GM12878 (cell line): Measurements from ENCODE around the gene CASP4. TPM values are rescaled to one million over a fixed set of nuclear protein-coding genes. Genes with fewer than 3 reads are reported as not detected.

Experiments
- BMI1 ChIP-seq: fragments of 450-650 bp; IDR thresholded peaks from 2 replicates; pipeline ENCODE4 v1.6.1; 2016; ENCODE audit warnings: mild to moderate bottlenecking, moderate library complexity, borderline replicate concordance
- CBX5 ChIP-seq: sonication (generic); IDR thresholded peaks from 2 replicates; pipeline ENCODE4 v1.6.1; 2016; ENCODE audit warnings: low read depth, moderate library complexity, mild to moderate bottlenecking, inconsistent platforms
- CREB1 ChIP-seq: IDR thresholded peaks from 2 replicates; pipeline ENCODE4 v1.6.1; 2012; ENCODE audit warnings: low read depth, mild to moderate bottlenecking, inconsistent platforms
- HSF1 ChIP-seq: fragments of 150-350 bp; IDR thresholded peaks from 2 replicates; pipeline ENCODE4 v1.6.1; 2014; ENCODE audit warnings: mild to moderate bottlenecking, low read depth, low read length
- IKZF2 ChIP-seq, 2 experiments: fragments of 450-650 bp; IDR thresholded peaks; 2 replicates each; pipeline ENCODE4 v1.6.1; 2017; ENCODE audit warnings: mild to moderate bottlenecking in 2 of 2, moderate library complexity in 2 of 2
- MAX ChIP-seq: IDR thresholded peaks from 2 replicates; pipeline ENCODE4 v1.6.1; 2012; ENCODE audit warnings: low read depth, low read length, improper control_type of control experiment
- MTA3 ChIP-seq: IDR thresholded peaks from 2 replicates; pipeline ENCODE4 v1.6.1; 2012; ENCODE audit warnings: low read length, inconsistent platforms, borderline replicate concordance
- NFIC ChIP-seq: IDR thresholded peaks from 2 replicates; pipeline ENCODE4 v1.6.1; 2012; ENCODE audit warnings: low read depth, mild to moderate bottlenecking, inconsistent platforms, low read length, moderate library complexity
- SMC3 ChIP-seq: IDR thresholded peaks from 2 replicates; pipeline ENCODE4 v1.6.1; 2011; ENCODE audit warnings: low read length, improper control_type of control experiment, borderline replicate concordance
- SPI1 ChIP-seq: IDR thresholded peaks from 2 replicates; pipeline ENCODE4 v1.6.1; 2011; ENCODE audit warnings: low read depth, mild to moderate bottlenecking, low read length, moderate library complexity, borderline replicate concordance; ENCODE audit not compliant: insufficient read depth
- STAT3 ChIP-seq: IDR thresholded peaks from 2 replicates; pipeline ENCODE4 v1.6.1; 2011; ENCODE audit warnings: low read depth, low read length, improper control_type of control experiment
- ZBTB11 ChIP-seq: fragments of 450-650 bp; formaldehyde crosslinking; IDR thresholded peaks from 2 replicates; pipeline ENCODE4 v1.5.0; 2022; ENCODE audit warnings: mild to moderate bottlenecking, missing genetic modification characterization
- ZNF592 ChIP-seq: fragments of 450-650 bp; IDR thresholded peaks from 2 replicates; pipeline ENCODE4 v1.6.1; 2017; ENCODE audit warnings: mild to moderate bottlenecking, moderate library complexity
- polyA plus RNA-seq, 11 experiments: library from polyadenylated mRNA; depleted of rRNA in 4 of 11; unstranded in 6 of 11; stranded (reverse) in 5 of 11; fragments of >200 nt; fragmentation: Nextera tagmentation in 4 of 11; fragmentation: Illumina TruSeq in 1 of 11; extraction: Ambion mirVana in 4 of 11; extraction: Trizol in 1 of 11; gene quantifications; 1 replicate in 1 of 11; 2 replicates in 10 of 11; pipeline versions ENCODE4 v1.2.1 to v1.2.3, GENCODE V29; 2011 to 2016; ENCODE audit warnings: inconsistent platforms in 2 of 11, missing spikeins in 2 of 11, low read depth in 1 of 11
- total RNA-seq, 4 experiments: library from RNA; depleted of rRNA in 3 of 4; stranded (reverse); fragments of >200 nt in 3 of 4; fragmentation: Illumina TruSeq in 1 of 4; extraction: Trizol in 1 of 4; gene quantifications; 2 replicates each; pipeline versions ENCODE4 v1.2.1 to v1.2.3, GENCODE V29; 2013 to 2021
- TF ChIP-seq, protein P1 (sequence below): IDR thresholded peaks from 2 replicates; pipeline ENCODE4 v1.6.1; 2012; ENCODE audit warnings: low read depth, low read length, improper control_type of control experiment
- TF ChIP-seq, protein P2 (sequence below): fragments of 450-650 bp; IDR thresholded peaks from 2 replicates; pipeline ENCODE4 v1.6.1; 2017; ENCODE audit warnings: mild to moderate bottlenecking, moderate library complexity

Gene CASP4
- total and polyA plus RNA-seq, 10 of the 15 experiments (the other 5 are each of a cell fraction or from before 2014, with no cell fraction given), result 25.3 to 113 (median 50.0) TPM

GRCh38 chr11:104968355-104968855 lies at the start of gene CASP4 (continued):
- TF ChIP-seq, protein P1, sequence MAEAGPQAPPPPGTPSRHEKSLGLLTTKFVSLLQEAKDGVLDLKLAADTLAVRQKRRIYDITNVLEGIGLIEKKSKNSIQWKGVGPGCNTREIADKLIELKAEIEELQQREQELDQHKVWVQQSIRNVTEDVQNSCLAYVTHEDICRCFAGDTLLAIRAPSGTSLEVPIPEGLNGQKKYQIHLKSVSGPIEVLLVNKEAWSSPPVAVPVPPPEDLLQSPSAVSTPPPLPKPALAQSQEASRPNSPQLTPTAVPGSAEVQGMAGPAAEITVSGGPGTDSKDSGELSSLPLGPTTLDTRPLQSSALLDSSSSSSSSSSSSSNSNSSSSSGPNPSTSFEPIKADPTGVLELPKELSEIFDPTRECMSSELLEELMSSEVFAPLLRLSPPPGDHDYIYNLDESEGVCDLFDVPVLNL, result 0 out of 2 replicates have a peak, but pooled peaks have one; percentile 25
- no peak for TF ChIP-seq MTA3
- TF ChIP-seq STAT3, result no peak
- TF ChIP-seq BMI1, result 0 out of 2 replicates have a peak, but pooled peaks have one; percentile 4
- TF ChIP-seq CBX5, result no peak
- TF ChIP-seq IKZF2 (IDR thresholded peaks at IDR 0.05), result peak; percentile 69 to 77
- TF ChIP-seq ZNF592, result no peak
- TF ChIP-seq CREB1, result no peak
- TF ChIP-seq, protein P2, sequence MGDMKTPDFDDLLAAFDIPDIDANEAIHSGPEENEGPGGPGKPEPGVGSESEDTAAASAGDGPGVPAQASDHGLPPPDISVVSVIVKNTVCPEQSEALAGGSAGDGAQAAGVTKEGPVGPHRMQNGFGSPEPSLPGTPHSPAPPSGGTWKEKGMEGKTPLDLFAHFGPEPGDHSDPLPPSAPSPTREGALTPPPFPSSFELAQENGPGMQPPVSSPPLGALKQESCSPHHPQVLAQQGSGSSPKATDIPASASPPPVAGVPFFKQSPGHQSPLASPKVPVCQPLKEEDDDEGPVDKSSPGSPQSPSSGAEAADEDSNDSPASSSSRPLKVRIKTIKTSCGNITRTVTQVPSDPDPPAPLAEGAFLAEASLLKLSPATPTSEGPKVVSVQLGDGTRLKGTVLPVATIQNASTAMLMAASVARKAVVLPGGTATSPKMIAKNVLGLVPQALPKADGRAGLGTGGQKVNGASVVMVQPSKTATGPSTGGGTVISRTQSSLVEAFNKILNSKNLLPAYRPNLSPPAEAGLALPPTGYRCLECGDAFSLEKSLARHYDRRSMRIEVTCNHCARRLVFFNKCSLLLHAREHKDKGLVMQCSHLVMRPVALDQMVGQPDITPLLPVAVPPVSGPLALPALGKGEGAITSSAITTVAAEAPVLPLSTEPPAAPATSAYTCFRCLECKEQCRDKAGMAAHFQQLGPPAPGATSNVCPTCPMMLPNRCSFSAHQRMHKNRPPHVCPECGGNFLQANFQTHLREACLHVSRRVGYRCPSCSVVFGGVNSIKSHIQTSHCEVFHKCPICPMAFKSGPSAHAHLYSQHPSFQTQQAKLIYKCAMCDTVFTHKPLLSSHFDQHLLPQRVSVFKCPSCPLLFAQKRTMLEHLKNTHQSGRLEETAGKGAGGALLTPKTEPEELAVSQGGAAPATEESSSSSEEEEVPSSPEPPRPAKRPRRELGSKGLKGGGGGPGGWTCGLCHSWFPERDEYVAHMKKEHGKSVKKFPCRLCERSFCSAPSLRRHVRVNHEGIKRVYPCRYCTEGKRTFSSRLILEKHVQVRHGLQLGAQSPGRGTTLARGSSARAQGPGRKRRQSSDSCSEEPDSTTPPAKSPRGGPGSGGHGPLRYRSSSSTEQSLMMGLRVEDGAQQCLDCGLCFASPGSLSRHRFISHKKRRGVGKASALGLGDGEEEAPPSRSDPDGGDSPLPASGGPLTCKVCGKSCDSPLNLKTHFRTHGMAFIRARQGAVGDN, result no peak
- TF ChIP-seq SPI1, result peak; percentile 55; the same call in 1 of the 2 replicates
- TF ChIP-seq SMC3, result no peak
- TF ChIP-seq ZBTB11 (CRISPR knock-in tag), result no peak
- TF ChIP-seq NFIC, result 0 out of 2 replicates have a peak, but pooled peaks have one; percentile 59
- TF ChIP-seq MAX, result no peak
- TF ChIP-seq HSF1, result 0 out of 2 replicates have a peak, but pooled peaks have one; percentile 4
